CD4-positive, alpha-beta T cell (primary cell): ENCODE results near the gene RHOF. TPM values are rescaled to one million over a fixed set of nuclear protein-coding genes. Genes with fewer than 3 reads are reported as not detected.

Experiments
- ATAC-seq: fragments of 200-7000 bp; cut with Tn5 transposase; one replicate; pipeline ENCODE4 v1.10.0; 2022; ENCODE audit warnings: mild to moderate bottlenecking; ENCODE audit not compliant: poor library complexity
- CTCF ChIA-PET: fragments of 350-600 bp; sonication (Branson Sonifier 250); formaldehyde crosslinking; loops from one replicate; lab custom pipeline; 2021; ENCODE audit warnings: antibody characterized with exemption, inconsistent platforms; lab: Charles Lee
- POLR2A ChIA-PET: fragments of 350-600 bp; sonication (Branson Sonifier 250); formaldehyde crosslinking; loops from one replicate; lab custom pipeline; 2021; ENCODE audit warnings: antibody characterized with exemption, inconsistent platforms; lab: Charles Lee
- DNase-seq, 14 experiments: peaks; one replicate each; pipeline ENCODE4 v3.0.0-alpha.2; 2013 to 2020; ENCODE audit warnings: mixed read lengths in 2 of 14
- H3K27ac ChIP-seq, 2 donors: one replicate each; pipeline versions ENCODE4 v1.5.1 to v1.7.0; 2013; ENCODE audit warnings: low read length in 2 of 2, low read depth in 1 of 2, mild to moderate bottlenecking in 1 of 2
- H3K27me3 ChIP-seq, 2 experiments: 1 replicate in 1 of 2; 2 replicates in 1 of 2; pipeline versions ENCODE4 v1.6.1 to v1.7.0; 2013; ENCODE audit warnings: low read length in 2 of 2, control low read depth in 1 of 2, mild to moderate bottlenecking in 1 of 2, moderate library complexity in 1 of 2; ENCODE audit not compliant: insufficient read depth in 2 of 2, control insufficient read depth in 1 of 2
- H3K36me3 ChIP-seq: one replicate; pipeline ENCODE4 v1.6.1; 2013; ENCODE audit warnings: low read length, control low read depth; ENCODE audit not compliant: insufficient read depth
- H3K4me1 ChIP-seq: one replicate; pipeline ENCODE4 v1.6.1; 2013; ENCODE audit warnings: low read length, control low read depth; ENCODE audit not compliant: insufficient read depth
- H3K4me3 ChIP-seq: one replicate; pipeline ENCODE4 v1.5.1; 2013; ENCODE audit warnings: mild to moderate bottlenecking, low read length, moderate library complexity
- H3K9me3 ChIP-seq, 2 experiments: 1 replicate in 1 of 2; 2 replicates in 1 of 2; pipeline versions ENCODE4 v1.6.1 to v1.7.0; 2013; ENCODE audit warnings: low read length in 2 of 2, mild to moderate bottlenecking in 2 of 2, control low read depth in 1 of 2, moderate library complexity in 1 of 2; ENCODE audit not compliant: control insufficient read depth in 1 of 2, insufficient read depth in 1 of 2
- H3K27ac Mint-ChIP-seq: one replicate; pipeline ENCODE4 v1.8.0; 2020; ENCODE audit warnings: mixed read lengths
- H3K27me3 Mint-ChIP-seq: one replicate; pipeline ENCODE4 v1.8.0; 2021; ENCODE audit warnings: mixed read lengths
- H3K36me3 Mint-ChIP-seq: one replicate; pipeline ENCODE4 v1.8.0; 2021; ENCODE audit warnings: low read depth, mixed read lengths
- H3K4me1 Mint-ChIP-seq: one replicate; pipeline ENCODE4 v1.8.0; 2021; ENCODE audit warnings: low read depth, mixed read lengths
- H3K4me3 Mint-ChIP-seq: one replicate; pipeline ENCODE4 v1.8.0; 2020; ENCODE audit warnings: mild to moderate bottlenecking, mixed read lengths
- H3K9me3 Mint-ChIP-seq: one replicate; pipeline ENCODE4 v1.8.0; 2020; ENCODE audit warnings: mixed read lengths
- CTCF ChIP-seq: fragments of 200-600 bp; IDR thresholded peaks from one replicate; pipeline ENCODE4 v1.8.0; 2022; ENCODE audit warnings: antibody characterized with exemption, mild to moderate bottlenecking
- intact Hi-C, 2 experiments: fragments of 100-400 bp; cut with DNase I in 1 of 2; cut with micrococcal nuclease in 1 of 2; formaldehyde crosslinking; loops; one replicate each; pipeline versions ENCODE4 v1.15.1 to v1.9.0; 2023 to 2025; cut with DNase I, micrococcal nuclease
- total RNA-seq, 174 experiments: library from RNA in 2 of 174; stranded (reverse) in 2 of 174; gene quantifications; one replicate each; pipeline ENCODE4 v1.2.3 and lab custom pipeline; 2021 to 2026

Gene RHOF
- total RNA-seq, 2 experiments from 2014 or later = 155 to 164 TPM

GRCh38 chr12:121750507-121750955 lies 43.0 kb downstream of the RHOF start:
- Mint-ChIP-seq H3K27me3 (no peaks in the 10 kb centered on the region), H3K4me1 (peaks cover 8% of the 10 kb centered on the region), H3K36me3 (peaks cover 6% of the 10 kb centered on the region), H3K27ac (no peak overlapping the region), H3K4me3 (no peak overlapping the region), H3K9me3 (no peaks in the 10 kb centered on the region)
- CTCF ChIA-PET = interaction anchor here (0.6 kb wide), 1 partner anchor 8 kb away, joined by 3 read pairs; no protein-coding TSS in a partner anchor
- intact Hi-C loops = no loop called here
- ATAC-seq (no peak), DNase-seq (peak in 1 of 14 experiments; percentile 37)
- peaks cover 4% of the 10 kb centered on the region for H3K36me3 ChIP-seq
- no peak for TF ChIP-seq CTCF
- no peaks in the 10 kb centered on the region for H3K27me3 ChIP-seq
- no peak overlapping the region for H3K4me3 ChIP-seq
- POLR2A ChIA-PET = no interaction called here
- peak overlapping the region in 1 of 2 donors; percentile 44 for H3K27ac ChIP-seq
- H3K4me1 ChIP-seq = peaks cover 17% of the 10 kb centered on the region
- peaks cover 0 to 6% of the 10 kb centered on the region in 2 experiments for H3K9me3 ChIP-seq

GRCh38 chr12:121749267-121749666 lies 44.2 kb downstream of the RHOF start:
- POLR2A ChIA-PET = no interaction called here
- H3K4me1 ChIP-seq = peaks cover 17% of the 10 kb centered on the region
- peaks cover 0 to 6% of the 10 kb centered on the region in 2 experiments for H3K9me3 ChIP-seq
- CTCF ChIA-PET = no interaction called here
- ATAC-seq = no peak
- Mint-ChIP-seq H3K4me1 (peaks cover 8% of the 10 kb centered on the region), H3K36me3 (peaks cover 6% of the 10 kb centered on the region), H3K27ac (peak overlapping the region; percentile 78), H3K9me3 (no peaks in the 10 kb centered on the region), H3K4me3 (no peak overlapping the region), H3K27me3 (no peaks in the 10 kb centered on the region)
- no peaks in the 10 kb centered on the region for H3K27me3 ChIP-seq
- H3K4me3 ChIP-seq = no peak overlapping the region
- no peak for TF ChIP-seq CTCF
- no peak for DNase-seq
- intact Hi-C loops = no loop called here
- no peak overlapping the region for H3K27ac ChIP-seq
- H3K36me3 ChIP-seq = peaks cover 4% of the 10 kb centered on the region

GRCh38 chr12:121748571-121749265 lies 44.8 kb downstream of the RHOF start:
- Histone ChIP-seq H3K36me3 (peaks cover 4% of the 10 kb centered on the region), H3K27ac (no peak overlapping the region), H3K9me3 (peaks cover 0 to 6% of the 10 kb centered on the region in 2 experiments), H3K27me3 (no peaks in the 10 kb centered on the region), H3K4me1 (peaks cover 17% of the 10 kb centered on the region), H3K4me3 (no peak overlapping the region)
- Mint-ChIP-seq H3K9me3 (no peaks in the 10 kb centered on the region), H3K27me3 (no peaks in the 10 kb centered on the region), H3K4me3 (no peak overlapping the region), H3K27ac (peak overlapping the region; percentile 78), H3K36me3 (peaks cover 6% of the 10 kb centered on the region), H3K4me1 (peaks cover 8% of the 10 kb centered on the region)
- CTCF ChIA-PET = no interaction called here
- intact Hi-C loops = no loop called here
- POLR2A ChIA-PET = no interaction called here
- TF ChIP-seq CTCF = no peak
- peak in 5 of 14 experiments; percentile 4 to 64 (median 23) for DNase-seq
- ATAC-seq = peak; percentile 86
